Ascending aorta (tissue), 2 donors: ENCODE results near the gene FIGNL1. TPM values are rescaled to one million over a fixed set of nuclear protein-coding genes. Genes with fewer than 3 reads are reported as not detected.

ENCODE experiments used
- DNase-seq, 2 donors: peaks; one replicate each; pipeline ENCODE4 v3.0.0-alpha.2; 2019; ENCODE audit warnings: low spot score in 2 of 2
- H3K27ac ChIP-seq, 2 donors: fragments of 200-600 bp; sonication (generic); one replicate each; pipeline ENCODE4 v1.5.1; 2016 to 2017; ENCODE audit warnings: mild to moderate bottlenecking in 1 of 2
- H3K27me3 ChIP-seq: fragments of 200-600 bp; sonication (generic); one replicate; pipeline ENCODE4 v1.5.1; 2017
- H3K36me3 ChIP-seq, 2 donors: fragments of 200-600 bp; sonication (generic); one replicate each; pipeline ENCODE4 v1.5.1; 2016
- H3K4me1 ChIP-seq, 2 donors: fragments of 200-600 bp; sonication (generic); one replicate each; pipeline ENCODE4 v1.5.1; 2016 to 2017; ENCODE audit warnings: mild to moderate bottlenecking in 1 of 2
- H3K4me3 ChIP-seq, 2 donors: fragments of 200-600 bp; sonication (generic); one replicate each; pipeline ENCODE4 v1.5.1; 2016 to 2017; ENCODE audit warnings: mild to moderate bottlenecking in 1 of 2
- H3K9me3 ChIP-seq, 2 donors: fragments of 200-600 bp; sonication (generic); one replicate each; pipeline ENCODE4 v1.5.1; 2016
- CTCF ChIP-seq, 3 experiments: fragments of 200-600 bp in 2 of 3; fragments of 450-650 bp in 1 of 3; sonication (generic) in 2 of 3; IDR thresholded peaks; one replicate each; pipeline ENCODE4 v1.5.1; 2016 to 2019; ENCODE audit warnings: antibody characterized with exemption in 3 of 3, mild to moderate bottlenecking in 1 of 3, moderate library complexity in 1 of 3
- intact Hi-C: fragments of 100-400 bp; cut with DNase I; formaldehyde crosslinking; loops from one replicate; pipeline ENCODE4 v1.15.1; 2023
- total RNA-seq: library from RNA; depleted of rRNA; stranded (reverse); fragments of >200 nt; gene quantifications from one replicate; pipeline ENCODE4 v1.1.0, GENCODE V29; 2016

The FIGNL1 gene
- total RNA-seq, 1 donor from 2014 or later: 0.32 TPM

- no peak for DNase-seq
- intact Hi-C loops: no loop called here
- Histone ChIP-seq H3K4me1 (no peaks in the 10 kb centered on the region), H3K4me3 (no peak overlapping the region), H3K9me3 (no peaks in the 10 kb centered on the region), H3K27me3 (no peaks in the 10 kb centered on the region), H3K36me3 (no peaks in the 10 kb centered on the region), H3K27ac (no peak overlapping the region)
- TF ChIP-seq CTCF (IDR thresholded peaks at IDR 0.05): no peak
These were observed 53.3 kb downstream of the FIGNL1 start for GRCh38 chr7:50396856-50397255.

- Histone ChIP-seq H3K9me3 (no peaks in the 10 kb centered on the region), H3K36me3 (no peaks in the 10 kb centered on the region), H3K27me3 (no peaks in the 10 kb centered on the region), H3K4me1 (no peaks in the 10 kb centered on the region), H3K27ac (no peak overlapping the region), H3K4me3 (no peak overlapping the region)
- DNase-seq: no peak
- TF ChIP-seq CTCF (IDR thresholded peaks at IDR 0.05): no peak
- intact Hi-C loops: no loop called here
These were observed 55.8 kb downstream of the FIGNL1 start for GRCh38 chr7:50394315-50394714.

Other genes with a start within 250 kb of the FIGNL1 start
- gene IKZF1, start 145.6 kb downstream of the FIGNL1 start, total RNA-seq: 3.6 TPM
- gene DDC, start 115.1 kb upstream of the FIGNL1 start, total RNA-seq: not detected